ENCODE data around the gene TFAP2B. TPM values are rescaled to one million over a fixed set of nuclear protein-coding genes. Genes with fewer than 3 reads are reported as not detected.

TFAP2B gene
- total RNA-seq, 1 donor from 2014 or later = not detected

GRCh38 chr6:50889497-50889896 is 70.8 kb downstream of the TFAP2B start:
- Histone ChIP-seq H3K9me3 (ENCODE audit: insufficient read depth, low read depth, low read length) (no peaks in the 10 kb centered on the region), H3K4me3 (ENCODE audit: insufficient read depth, low read depth, low read length) (no peak overlapping the region), H3K4me2 (ENCODE audit: low read length) (no peak overlapping the region), H3K9ac (ENCODE audit: low read length) (no peak overlapping the region), H3K79me2 (ENCODE audit: insufficient read depth, low read length) (no peaks in the 10 kb centered on the region), H3K27ac (ENCODE audit: low read depth, low read length) (no peak overlapping the region), H3K4me1 (ENCODE audit: insufficient read depth, low read length) (no peaks in the 10 kb centered on the region), H3K27me3 (ENCODE audit: insufficient read depth, low read length) (no peaks in the 10 kb centered on the region), H3K36me3 (ENCODE audit: insufficient read depth, low read length) (no peaks in the 10 kb centered on the region), H2AFZ (ENCODE audit: low read depth, low read length) (no peak overlapping the region), H4K20me1 (ENCODE audit: insufficient read depth, low read length) (no peaks in the 10 kb centered on the region)
- Mint-ChIP-seq H3K9me3 (ENCODE audit: unreplicated experiment) (no peaks in the 10 kb centered on the region), H3K36me3 (ENCODE audit: low read depth, unreplicated experiment) (no peaks in the 10 kb centered on the region), H3K4me3 (ENCODE audit: unreplicated experiment) (no peak overlapping the region), H3K4me1 (ENCODE audit: low read depth, unreplicated experiment) (no peaks in the 10 kb centered on the region), H3K27me3 (ENCODE audit: low read depth, unreplicated experiment) (no peaks in the 10 kb centered on the region), H3K27ac (ENCODE audit: unreplicated experiment) (no peak overlapping the region)
- TF ChIP-seq EZH2 (IDR thresholded peaks at IDR 0.05; ENCODE audit: insufficient read depth, low read length) = no peak
- no peak for TF ChIP-seq CTCF (IDR thresholded peaks at IDR 0.05; ENCODE audit: insufficient read depth, low read depth, low read length)
- FAIRE-seq (no peak), DNase-seq (ENCODE audit: low read depth) (no peak)

- Histone ChIP-seq H3K9ac (ENCODE audit: low read length) (no peak overlapping the region), H3K9me3 (ENCODE audit: insufficient read depth, low read depth, low read length) (no peaks in the 10 kb centered on the region), H3K36me3 (ENCODE audit: insufficient read depth, low read length) (no peaks in the 10 kb centered on the region), H3K79me2 (ENCODE audit: insufficient read depth, low read length) (no peaks in the 10 kb centered on the region), H3K27ac (ENCODE audit: low read depth, low read length) (no peak overlapping the region), H3K4me3 (ENCODE audit: insufficient read depth, low read depth, low read length) (no peak overlapping the region), H3K27me3 (ENCODE audit: insufficient read depth, low read length) (no peaks in the 10 kb centered on the region), H3K4me1 (ENCODE audit: insufficient read depth, low read length) (no peaks in the 10 kb centered on the region), H4K20me1 (ENCODE audit: insufficient read depth, low read length) (no peaks in the 10 kb centered on the region), H3K4me2 (ENCODE audit: low read length) (no peak overlapping the region), H2AFZ (ENCODE audit: low read depth, low read length) (no peak overlapping the region)
- TF ChIP-seq EZH2 (IDR thresholded peaks at IDR 0.05; ENCODE audit: insufficient read depth, low read length) (no peak), CTCF (IDR thresholded peaks at IDR 0.05; ENCODE audit: insufficient read depth, low read depth, low read length) (no peak)
- Mint-ChIP-seq H3K9me3 (ENCODE audit: unreplicated experiment) (no peaks in the 10 kb centered on the region), H3K36me3 (ENCODE audit: low read depth, unreplicated experiment) (no peaks in the 10 kb centered on the region), H3K4me3 (ENCODE audit: unreplicated experiment) (no peak overlapping the region), H3K27me3 (ENCODE audit: low read depth, unreplicated experiment) (no peaks in the 10 kb centered on the region), H3K27ac (ENCODE audit: unreplicated experiment) (no peak overlapping the region), H3K4me1 (ENCODE audit: low read depth, unreplicated experiment) (no peaks in the 10 kb centered on the region)
- FAIRE-seq = no peak
- no peak for DNase-seq (ENCODE audit: low read depth)
Observed at GRCh38 chr6:50889935-50890334, 71.3 kb downstream of the TFAP2B start.

GRCh38 chr6:50890579-50890978 is 71.9 kb downstream of the TFAP2B start:
- no peaks in the 10 kb centered on the region for H3K79me2 ChIP-seq (ENCODE audit: insufficient read depth, low read length)
- FAIRE-seq = no peak
- H3K27me3 ChIP-seq (ENCODE audit: insufficient read depth, low read length) = no peaks in the 10 kb centered on the region
- Mint-ChIP-seq H3K27ac (ENCODE audit: unreplicated experiment) (no peak overlapping the region), H3K27me3 (ENCODE audit: low read depth, unreplicated experiment) (no peaks in the 10 kb centered on the region), H3K9me3 (ENCODE audit: unreplicated experiment) (no peaks in the 10 kb centered on the region), H3K4me3 (ENCODE audit: unreplicated experiment) (no peak overlapping the region), H3K4me1 (ENCODE audit: low read depth, unreplicated experiment) (no peaks in the 10 kb centered on the region), H3K36me3 (ENCODE audit: low read depth, unreplicated experiment) (no peaks in the 10 kb centered on the region)
- H2AFZ ChIP-seq (ENCODE audit: low read depth, low read length) = no peak overlapping the region
- no peak overlapping the region for H3K4me3 ChIP-seq (ENCODE audit: insufficient read depth, low read depth, low read length)
- no peaks in the 10 kb centered on the region for H4K20me1 ChIP-seq (ENCODE audit: insufficient read depth, low read length)
- no peaks in the 10 kb centered on the region for H3K36me3 ChIP-seq (ENCODE audit: insufficient read depth, low read length)
- no peak for TF ChIP-seq EZH2 (IDR thresholded peaks at IDR 0.05; ENCODE audit: insufficient read depth, low read length)
- no peak for TF ChIP-seq CTCF (IDR thresholded peaks at IDR 0.05; ENCODE audit: insufficient read depth, low read depth, low read length)
- no peaks in the 10 kb centered on the region for H3K9me3 ChIP-seq (ENCODE audit: insufficient read depth, low read depth, low read length)
- H3K9ac ChIP-seq (ENCODE audit: low read length) = no peak overlapping the region
- no peaks in the 10 kb centered on the region for H3K4me1 ChIP-seq (ENCODE audit: insufficient read depth, low read length)
- H3K27ac ChIP-seq (ENCODE audit: low read depth, low read length) = no peak overlapping the region
- H3K4me2 ChIP-seq (ENCODE audit: low read length) = no peak overlapping the region
- DNase-seq (ENCODE audit: low read depth) = no peak

Data from astrocyte (in vitro differentiated cells and primary cell).